ENCODE measurements around the gene ZSCAN12.
A peak's percentile ranks its signal among the peaks of the same experiment; 100 is the strongest.
"Not testable (repeated sequence)": the region's sequence is repeated elsewhere in the genome, so short reads cannot be mapped to it uniquely, and the experiment has no call there.

ZSCAN12 gene

DNA sequence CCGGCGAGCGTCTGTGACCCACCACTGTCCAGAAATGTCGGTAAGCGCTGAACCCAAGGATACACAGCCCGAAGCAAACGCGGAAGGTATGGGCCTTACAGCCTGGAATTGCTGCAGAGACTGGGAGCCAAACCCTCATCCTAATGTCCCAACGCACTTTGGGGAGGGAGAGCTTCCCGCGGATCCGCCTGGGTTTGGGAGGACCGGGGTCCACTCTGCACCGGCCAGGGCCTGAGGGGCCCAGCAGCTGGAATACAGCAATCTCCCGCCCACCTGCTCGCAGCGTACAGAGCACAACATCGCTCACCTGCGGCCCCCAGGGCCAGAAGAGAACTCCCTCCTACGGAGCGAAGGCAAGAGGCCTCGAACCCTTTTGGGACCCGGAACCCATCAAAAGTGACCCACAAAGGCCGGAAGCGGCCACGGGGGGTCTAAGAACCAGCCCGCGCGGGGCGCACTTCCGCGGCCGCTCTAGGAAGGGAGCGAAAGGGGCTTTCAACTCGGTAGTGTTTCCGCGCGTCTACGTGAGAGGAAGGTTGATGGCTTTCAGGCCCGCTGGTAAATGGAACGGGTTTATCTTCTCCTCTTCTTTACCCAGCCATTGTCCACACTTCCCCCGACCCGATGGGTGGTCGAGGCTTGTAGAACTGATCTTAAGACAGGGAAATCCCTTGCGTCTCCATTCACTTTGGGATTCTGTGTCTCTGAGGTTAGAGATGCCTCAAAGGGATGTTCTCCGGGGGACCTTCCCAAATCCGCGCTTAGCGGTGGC is at the start of gene ZSCAN12:
ZSCAN12 (minus strand) TSS at position 398 of the 772 bp plus-strand sequence. CDS start 1,342 bp downstream, outside the sequence.
- Mint-ChIP-seq H3K27ac (peak within 1 kb of the TSS; percentile 96), H3K36me3 (peaks cover 40% of the 10 kb centered on the region), H3K27me3 (peaks cover 22% of the 10 kb centered on the region), H3K4me1 (peaks cover 47% of the 10 kb centered on the region), H3K4me3 (peak within 1 kb of the TSS; percentile 90), H3K9me3 (no peaks in the 10 kb centered on the region)
- ATAC-seq: peak; percentile 97

DNA sequence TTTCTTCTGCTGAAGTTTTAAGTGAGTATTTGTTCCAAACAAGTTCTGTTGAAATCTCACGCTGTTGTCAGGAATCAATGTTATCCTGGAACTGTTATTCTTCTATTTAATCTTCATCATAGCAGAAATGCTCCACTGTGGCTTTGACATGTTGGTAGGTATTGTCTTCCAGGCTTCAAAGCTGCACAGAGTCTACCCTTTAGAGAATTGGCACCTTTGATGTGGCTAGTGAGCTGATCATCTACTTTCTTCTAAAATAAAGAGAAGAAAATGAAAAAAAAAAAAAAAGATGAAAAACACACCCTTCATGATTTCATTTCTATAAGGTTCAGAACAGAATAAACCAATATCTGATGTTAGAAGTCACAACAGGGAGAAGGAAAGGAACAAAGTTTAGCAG is 49.5 kb upstream of the ZSCAN12 start:
- Mint-ChIP-seq H3K36me3 (no peaks in the 10 kb centered on the region), H3K4me1 (peaks cover 8% of the 10 kb centered on the region), H3K4me3 (no peak overlapping the region), H3K27me3 (peaks cover 65% of the 10 kb centered on the region), H3K9me3 (peaks cover 7% of the 10 kb centered on the region), H3K27ac (no peak overlapping the region)
- no peak for ATAC-seq

DNA sequence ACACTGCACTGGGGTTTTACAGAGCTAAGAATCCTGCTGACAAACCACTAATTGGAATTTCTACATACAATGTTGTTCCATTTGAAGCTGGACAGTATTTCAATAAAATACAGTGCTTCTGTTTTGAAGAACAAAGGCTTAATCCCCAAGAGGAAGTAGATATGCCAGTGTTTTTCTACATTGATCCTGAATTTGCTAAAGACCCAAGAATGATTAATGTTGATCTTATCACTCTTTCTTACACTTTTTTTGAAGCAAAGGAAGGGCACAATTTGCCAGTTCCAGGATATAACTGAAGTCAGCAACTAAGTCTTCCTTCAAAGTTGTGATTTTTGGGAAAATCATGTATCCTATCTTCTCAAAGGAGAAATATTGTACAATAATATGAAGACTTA is 48.0 kb upstream of the ZSCAN12 start:
- H3K27ac Mint-ChIP-seq, H3K9me3 Mint-ChIP-seq, ATAC-seq, H3K4me3 Mint-ChIP-seq, H3K36me3 Mint-ChIP-seq: not testable (repeated sequence)
- Mint-ChIP-seq H3K4me1 (peaks cover 15% of the 10 kb centered on the region), H3K27me3 (peaks cover 65% of the 10 kb centered on the region)

DNA sequence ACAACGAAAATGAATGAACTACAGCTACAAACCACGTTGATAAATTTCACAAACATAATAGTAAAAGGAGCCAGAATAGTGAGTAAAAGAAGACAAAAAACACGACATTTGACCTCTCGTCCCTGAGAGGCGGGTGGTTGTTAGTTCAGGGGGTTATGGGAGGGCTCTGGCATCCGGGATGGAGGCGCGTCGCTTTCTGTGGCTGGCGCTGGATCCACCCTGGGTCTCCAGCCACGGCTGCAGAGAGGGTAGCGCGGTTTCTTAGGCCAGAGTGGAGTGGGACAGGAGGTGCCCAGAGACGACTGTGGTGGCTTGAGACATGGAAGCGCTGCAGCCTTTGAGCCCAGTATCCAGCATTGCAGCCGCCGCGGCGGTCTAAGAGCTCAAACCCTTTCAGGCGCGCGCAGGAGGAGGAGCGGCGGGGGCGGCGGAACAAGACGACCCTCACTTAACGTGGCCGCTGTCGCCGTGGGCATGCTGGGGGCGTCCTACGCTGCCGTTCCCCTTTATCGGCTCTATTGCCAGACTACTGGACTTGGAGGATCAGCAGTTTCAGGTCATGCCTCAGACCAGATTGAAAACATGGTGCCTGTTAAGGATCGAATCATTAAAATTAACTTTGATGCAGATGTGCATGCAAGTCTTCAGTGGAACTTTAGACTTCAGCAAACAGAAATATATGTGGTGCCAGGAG is 47.4 kb upstream of the ZSCAN12 start:
- Mint-ChIP-seq H3K4me3 (peak overlapping the region; percentile 30), H3K27ac (no peak overlapping the region)

DNA sequence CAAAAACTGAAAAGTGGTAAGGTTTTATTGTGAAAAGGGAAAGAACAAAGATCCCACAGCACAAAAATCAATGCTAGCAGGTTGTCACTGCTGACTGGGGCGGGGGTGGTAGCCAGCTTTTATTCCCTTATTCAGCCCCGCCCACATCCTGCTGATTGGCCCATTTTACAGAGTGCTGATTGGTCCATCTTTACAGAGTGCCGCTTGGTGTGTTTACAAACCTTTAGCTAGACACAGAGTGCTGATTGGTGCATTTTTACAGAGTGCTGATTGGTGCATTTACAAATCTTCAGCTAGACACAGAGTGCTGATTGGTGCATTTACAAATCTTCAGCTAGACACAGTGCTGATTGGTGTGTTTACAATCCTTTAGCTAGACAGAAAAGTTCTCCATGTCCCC is 45.2 kb upstream of the ZSCAN12 start:
- H3K27me3 Mint-ChIP-seq: peaks cover 44% of the 10 kb centered on the region

More for the DNA sequence above, 47.4 kb upstream of the ZSCAN12 start:
- Mint-ChIP-seq H3K4me1 (peaks cover 15% of the 10 kb centered on the region), H3K36me3 (no peaks in the 10 kb centered on the region), H3K27me3 (peaks cover 63% of the 10 kb centered on the region), H3K9me3 (peaks cover 7% of the 10 kb centered on the region)
- ATAC-seq: no peak

DNA sequence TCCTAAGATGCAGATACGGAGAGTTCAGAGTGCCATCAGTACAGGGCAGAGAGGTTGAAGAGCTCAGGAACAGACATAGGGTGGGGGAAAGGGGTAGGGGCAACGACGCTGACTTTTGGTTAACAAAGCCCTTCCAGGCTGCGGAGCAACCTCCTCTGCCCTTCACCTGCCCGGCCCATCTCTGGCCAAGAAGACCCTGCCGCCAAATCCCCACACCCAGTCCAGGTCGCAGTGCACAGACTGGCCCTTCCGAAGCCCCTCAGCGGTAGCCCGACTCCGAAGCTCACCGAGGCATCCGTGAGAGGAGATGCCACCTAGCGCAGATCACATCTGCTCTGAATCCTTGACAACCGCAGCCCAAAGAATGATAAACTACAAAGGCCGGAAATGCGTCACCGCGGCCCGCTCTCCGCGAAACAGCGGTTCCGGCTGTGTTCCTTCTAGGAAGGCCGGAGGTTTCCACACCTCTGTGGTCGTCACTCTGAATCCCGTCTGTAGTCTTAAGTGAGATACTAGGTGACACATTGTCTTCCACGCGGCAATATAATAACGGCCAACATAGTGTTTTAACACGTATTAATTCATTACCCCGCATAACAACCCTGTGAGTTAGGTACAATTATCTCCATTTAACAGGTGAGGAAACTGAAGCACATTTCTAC is 43.7 kb upstream of the ZSCAN12 start, which contains the start of gene ZSCAN23:
ZSCAN23 (minus strand) TSS at position 380 of the 662 bp plus-strand sequence. CDS start 7,225 bp downstream, outside the sequence.
- H3K9me3 Mint-ChIP-seq: peaks cover 7% of the 10 kb centered on the region
- peak; percentile 79 for ATAC-seq

More for the DNA sequence above, 45.2 kb upstream of the ZSCAN12 start:
- not testable (repeated sequence) for H3K9me3 Mint-ChIP-seq, H3K36me3 Mint-ChIP-seq, H3K27ac Mint-ChIP-seq, ATAC-seq, H3K4me3 Mint-ChIP-seq
- peaks cover 15% of the 10 kb centered on the region for H3K4me1 Mint-ChIP-seq

DNA sequence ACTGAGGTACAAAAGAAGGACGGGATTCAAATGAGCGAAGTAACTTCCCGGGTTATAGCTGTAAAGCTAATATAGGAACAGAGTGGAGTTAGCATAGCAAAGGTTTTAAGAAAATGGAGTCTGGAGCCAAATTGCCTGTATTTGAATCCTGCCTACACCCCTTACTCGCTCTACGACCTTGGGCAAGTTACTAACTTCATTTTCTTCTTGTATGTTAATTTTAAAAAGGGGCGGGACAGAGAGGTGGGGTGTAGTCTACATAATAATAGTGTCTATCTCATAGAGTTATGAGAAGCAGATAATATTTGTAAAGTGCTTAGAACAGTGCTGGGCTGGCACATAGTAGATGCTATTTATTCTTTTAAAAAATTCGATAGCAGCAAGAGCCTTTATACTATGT is 43.0 kb upstream of the ZSCAN12 start:
- Mint-ChIP-seq H3K9me3 (peaks cover 7% of the 10 kb centered on the region), H3K27me3 (peaks cover 44% of the 10 kb centered on the region), H3K27ac (peak overlapping the region; percentile 72), H3K4me3 (peak overlapping the region; percentile 97), H3K4me1 (peaks cover 15% of the 10 kb centered on the region), H3K36me3 (no peaks in the 10 kb centered on the region)
- ATAC-seq: no peak

More for the DNA sequence above, 43.7 kb upstream of the ZSCAN12 start, which contains the start of gene ZSCAN23:
- peak within 1 kb of the TSS; percentile 72 for H3K27ac Mint-ChIP-seq
- no peaks in the 10 kb centered on the region for H3K36me3 Mint-ChIP-seq
- peaks cover 44% of the 10 kb centered on the region for H3K27me3 Mint-ChIP-seq
- peaks cover 15% of the 10 kb centered on the region for H3K4me1 Mint-ChIP-seq
- H3K4me3 Mint-ChIP-seq: peak within 1 kb of the TSS; percentile 97

DNA sequence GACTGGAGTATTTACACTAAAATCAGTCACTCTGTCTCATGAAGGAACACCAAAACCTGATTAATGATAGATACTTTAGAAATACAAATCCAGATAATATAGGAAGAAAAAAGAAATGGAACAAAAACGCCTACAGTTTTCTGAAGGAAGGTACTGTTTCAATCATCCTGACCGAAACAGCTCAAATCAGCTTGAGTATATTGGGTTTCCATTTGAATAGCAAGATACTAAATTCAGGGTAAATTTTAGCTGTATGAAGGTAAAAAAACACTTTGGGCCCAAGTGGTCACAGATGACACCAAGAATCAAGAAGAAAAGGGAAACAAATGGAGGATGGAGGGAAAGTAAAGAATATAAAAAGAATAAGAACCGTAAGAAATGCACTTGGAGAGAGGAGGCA is 36.9 kb upstream of the ZSCAN12 start:
- H3K4me1 Mint-ChIP-seq: no peaks in the 10 kb centered on the region
- no peaks in the 10 kb centered on the region for H3K36me3 Mint-ChIP-seq
- no peak overlapping the region for H3K4me3 Mint-ChIP-seq
- ATAC-seq: no peak
- H3K9me3 Mint-ChIP-seq: no peaks in the 10 kb centered on the region
- H3K27me3 Mint-ChIP-seq: peaks cover 23% of the 10 kb centered on the region
- H3K27ac Mint-ChIP-seq: no peak overlapping the region

DNA sequence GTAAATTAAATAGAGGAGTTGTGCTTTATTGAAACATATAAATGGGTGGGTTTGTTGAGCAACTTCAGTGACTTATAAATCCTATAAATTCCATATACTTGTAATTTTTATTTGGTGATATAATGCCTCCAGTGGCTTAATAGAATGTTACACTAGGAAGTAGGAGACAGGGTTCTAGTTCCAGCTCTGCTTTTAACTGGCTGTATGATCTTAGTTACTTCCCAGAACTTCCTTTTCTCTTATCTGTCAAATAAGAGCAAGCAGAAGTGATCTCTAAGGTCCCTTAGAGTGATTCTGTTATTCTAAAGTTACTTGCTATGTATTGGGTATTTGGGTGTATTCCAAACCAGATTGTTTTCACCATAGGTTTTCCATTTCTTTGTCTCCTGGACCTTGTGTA is 33.6 kb upstream of the ZSCAN12 start:
- Mint-ChIP-seq H3K36me3 (no peaks in the 10 kb centered on the region), H3K27me3 (peaks cover 33% of the 10 kb centered on the region), H3K9me3 (no peaks in the 10 kb centered on the region), H3K27ac (no peak overlapping the region), H3K4me1 (no peaks in the 10 kb centered on the region), H3K4me3 (no peak overlapping the region)
- ATAC-seq: no peak

DNA sequence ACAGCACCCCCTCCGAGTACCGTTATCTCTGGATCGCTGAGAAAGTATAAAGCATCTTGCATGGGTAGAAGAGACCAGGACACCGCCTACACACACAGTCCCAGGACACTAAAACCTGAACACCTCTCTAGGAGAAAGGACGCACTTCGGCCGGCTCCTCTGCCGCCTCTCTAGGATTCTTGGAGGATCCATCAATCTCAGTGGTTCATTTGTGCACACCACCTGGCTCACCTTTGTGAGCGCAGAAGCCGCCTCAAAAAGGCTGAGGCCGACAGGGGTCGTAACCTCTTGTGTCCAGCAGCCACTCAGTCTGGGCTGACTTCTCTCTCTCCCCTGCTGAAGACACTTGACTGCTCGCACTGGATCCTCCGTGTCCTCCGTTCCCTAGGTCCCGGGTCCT is 30.2 kb upstream of the ZSCAN12 start:
- no peak for ATAC-seq
- peaks cover 6% of the 10 kb centered on the region for H3K36me3 Mint-ChIP-seq
- H3K27me3 Mint-ChIP-seq: peaks cover 18% of the 10 kb centered on the region

DNA sequence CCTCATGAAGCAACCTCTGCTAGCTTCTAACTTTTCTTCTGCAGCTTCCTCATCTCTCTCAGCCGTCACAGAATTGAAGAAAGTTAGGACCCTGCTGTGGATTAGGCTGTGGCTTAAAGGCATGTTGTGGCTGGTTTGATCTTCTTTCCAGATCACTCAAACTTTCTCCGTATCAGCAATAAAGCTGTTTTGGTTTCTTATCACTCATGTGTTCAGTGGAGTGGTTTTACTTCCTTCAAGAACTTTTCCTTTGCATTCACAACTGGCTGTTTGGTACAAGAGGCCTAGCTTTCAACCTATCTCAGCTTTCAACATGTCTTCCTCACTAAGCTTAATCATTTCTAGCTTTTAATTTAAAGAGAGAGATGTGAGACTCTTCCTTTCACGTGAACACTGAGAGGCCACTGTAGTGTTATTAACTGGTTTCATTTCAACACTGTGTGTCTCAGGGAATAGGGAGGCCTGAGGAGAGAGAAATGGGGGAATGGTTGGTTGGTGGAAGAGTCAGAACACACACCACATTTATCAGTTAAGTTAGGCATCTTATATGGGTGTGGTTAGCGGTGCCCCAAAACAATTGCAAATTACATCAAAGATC is 26.5 kb upstream of the ZSCAN12 start:
- peak overlapping the region; percentile 20 for H3K27ac Mint-ChIP-seq
- peaks cover 6% of the 10 kb centered on the region for H3K36me3 Mint-ChIP-seq
- H3K27me3 Mint-ChIP-seq: peaks cover 38% of the 10 kb centered on the region
- ATAC-seq: no peak
- no peak overlapping the region for H3K4me3 Mint-ChIP-seq
- H3K4me1 Mint-ChIP-seq: peaks cover 7% of the 10 kb centered on the region
- H3K9me3 Mint-ChIP-seq: peaks cover 3% of the 10 kb centered on the region

More for the DNA sequence above, 30.2 kb upstream of the ZSCAN12 start:
- no peaks in the 10 kb centered on the region for H3K9me3 Mint-ChIP-seq
- H3K4me1 Mint-ChIP-seq: peaks cover 7% of the 10 kb centered on the region
- H3K27ac Mint-ChIP-seq: no peak overlapping the region
- H3K4me3 Mint-ChIP-seq: no peak overlapping the region

DNA sequence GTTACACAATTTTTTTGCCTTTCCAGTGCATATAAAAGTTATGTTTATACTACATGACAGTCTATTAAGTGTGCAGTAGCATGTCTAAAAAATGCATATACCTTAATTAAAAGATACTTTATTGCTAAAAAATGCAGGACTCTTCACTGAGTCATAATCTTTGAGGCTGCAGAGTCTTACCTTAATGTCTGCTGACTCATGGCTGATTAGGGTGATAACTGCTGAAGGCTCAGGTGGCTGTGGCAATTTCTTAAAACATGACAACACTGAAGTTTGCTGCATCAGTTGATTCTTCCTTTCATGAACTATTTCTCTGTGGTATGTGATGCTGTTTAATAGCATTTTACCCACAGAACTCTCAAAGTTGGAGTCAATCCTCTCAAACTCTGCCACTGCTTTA is 24.6 kb upstream of the ZSCAN12 start:
- Mint-ChIP-seq H3K27me3 (peaks cover 31% of the 10 kb centered on the region), H3K27ac (no peak overlapping the region), H3K9me3 (peaks cover 3% of the 10 kb centered on the region), H3K4me3 (no peak overlapping the region), H3K36me3 (peaks cover 6% of the 10 kb centered on the region), H3K4me1 (peaks cover 7% of the 10 kb centered on the region)
- no peak for ATAC-seq

DNA sequence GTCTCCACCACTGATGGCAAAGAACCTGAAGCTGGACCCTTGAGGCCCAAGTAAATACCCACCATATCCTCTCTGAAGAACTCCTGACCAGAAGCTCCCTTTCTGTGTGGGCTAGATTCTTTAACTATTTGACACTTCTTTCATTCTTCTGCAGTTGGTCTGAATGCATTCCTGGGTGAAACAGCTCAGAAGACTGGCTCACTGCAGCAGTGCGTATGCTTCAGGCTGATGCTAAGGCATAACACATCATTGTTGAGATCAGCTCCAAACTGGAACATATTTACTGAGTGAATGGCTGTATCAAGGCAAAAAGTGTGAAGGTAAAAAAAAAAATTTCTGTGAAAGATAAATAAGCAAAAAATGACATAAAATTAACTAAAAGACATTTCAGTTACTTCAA is 24.0 kb upstream of the ZSCAN12 start:
- no peak for ATAC-seq
- Mint-ChIP-seq H3K27me3 (peaks cover 31% of the 10 kb centered on the region), H3K9me3 (peaks cover 3% of the 10 kb centered on the region), H3K4me1 (peaks cover 7% of the 10 kb centered on the region), H3K36me3 (peaks cover 6% of the 10 kb centered on the region), H3K27ac (no peak overlapping the region), H3K4me3 (no peak overlapping the region)

DNA sequence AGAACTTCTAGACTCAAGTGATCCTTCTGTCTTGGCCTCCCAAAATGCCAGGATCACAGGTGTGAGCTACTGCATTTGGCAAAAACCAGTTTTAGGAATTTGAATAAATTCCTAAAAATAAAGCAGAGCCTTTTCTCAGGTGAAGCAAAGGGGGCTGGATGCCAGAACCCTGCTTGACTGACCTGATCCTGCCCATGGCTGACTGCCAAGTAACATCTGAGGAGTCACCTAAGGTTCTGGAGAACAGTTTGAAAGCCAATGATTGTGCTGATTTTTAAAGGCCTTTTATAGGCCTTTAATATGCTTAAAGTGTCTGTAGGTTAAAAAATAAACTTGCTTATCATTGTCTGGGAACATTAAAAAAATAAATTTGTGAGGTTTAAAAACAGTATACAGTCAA is 14.1 kb upstream of the ZSCAN12 start:
- Mint-ChIP-seq H3K9me3 (peaks cover 3% of the 10 kb centered on the region), H3K27me3 (peaks cover 22% of the 10 kb centered on the region), H3K4me1 (no peaks in the 10 kb centered on the region), H3K4me3 (no peak overlapping the region), H3K27ac (no peak overlapping the region), H3K36me3 (no peaks in the 10 kb centered on the region)
- ATAC-seq: no peak

DNA sequence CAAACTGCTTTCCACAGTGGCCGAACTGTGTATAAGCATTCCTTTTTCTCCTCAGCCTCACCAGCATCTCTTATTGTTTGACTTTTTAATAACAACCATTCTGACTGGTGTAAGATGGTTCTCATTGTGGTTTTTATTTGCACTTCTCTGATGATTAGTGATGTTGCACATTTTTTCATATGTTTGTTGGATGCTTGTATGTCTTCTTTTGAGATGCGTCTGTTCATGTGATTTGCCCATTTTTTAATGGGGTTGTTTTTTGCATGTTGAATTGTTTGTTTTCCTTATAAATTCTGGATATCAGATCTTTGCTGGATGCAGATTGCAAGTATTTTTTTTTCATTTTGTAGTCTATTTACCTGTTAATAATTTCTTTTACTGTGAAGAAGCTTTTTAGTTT is 11.2 kb upstream of the ZSCAN12 start:
- no peaks in the 10 kb centered on the region for H3K4me1 Mint-ChIP-seq
- no peak for ATAC-seq
- H3K36me3 Mint-ChIP-seq: no peaks in the 10 kb centered on the region
- no peak overlapping the region for H3K4me3 Mint-ChIP-seq
- H3K27me3 Mint-ChIP-seq: peaks cover 28% of the 10 kb centered on the region
- H3K9me3 Mint-ChIP-seq: peaks cover 3% of the 10 kb centered on the region
- no peak overlapping the region for H3K27ac Mint-ChIP-seq
